Activated gamma-delta T cell treated with anti-CD3 and anti-CD28 coated beads, Interleukin-2, amount 50 U/mL, for 16 hours (primary cell): Measurements from ENCODE around the gene PHACTR3.
"Not testable (repeated sequence)": the region's sequence is repeated elsewhere in the genome, so short reads cannot be mapped to it uniquely, and the experiment has no call there.

Experiments used
- DNase-seq: peaks from one replicate; pipeline ENCODE4 v3.0.0-alpha.2; 2020; ENCODE audit warnings: low read depth

PHACTR3 gene

DNA sequence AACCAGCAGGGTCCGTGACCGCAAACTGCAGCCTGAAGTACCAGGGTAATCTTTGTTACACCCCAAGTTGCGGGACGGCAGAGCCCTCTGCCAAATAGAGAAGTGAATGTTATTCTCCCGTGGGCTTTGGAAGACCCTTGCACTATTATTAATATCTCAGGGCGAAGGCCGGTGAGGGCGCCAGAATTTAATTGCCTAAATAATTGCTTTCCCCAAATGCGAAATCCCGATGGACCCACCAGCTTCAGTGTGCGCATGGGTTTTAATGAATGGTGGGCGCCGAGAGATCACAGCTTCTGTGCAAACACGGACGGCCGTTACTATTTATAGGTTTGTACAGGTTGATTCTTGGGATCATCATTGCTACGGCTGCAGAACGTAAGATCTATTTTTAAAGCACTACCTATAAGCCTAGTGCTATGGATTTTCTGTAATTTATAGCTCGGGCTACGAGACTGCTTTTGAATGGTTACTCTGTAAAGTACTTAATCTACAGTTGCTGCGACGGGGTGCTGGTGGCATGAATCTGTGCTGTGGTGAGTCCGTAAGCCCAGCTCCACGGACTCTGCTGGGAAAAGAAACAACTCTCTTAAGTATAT lies 15.2 kb upstream of the PHACTR3 start:
- no peak for DNase-seq

DNA sequence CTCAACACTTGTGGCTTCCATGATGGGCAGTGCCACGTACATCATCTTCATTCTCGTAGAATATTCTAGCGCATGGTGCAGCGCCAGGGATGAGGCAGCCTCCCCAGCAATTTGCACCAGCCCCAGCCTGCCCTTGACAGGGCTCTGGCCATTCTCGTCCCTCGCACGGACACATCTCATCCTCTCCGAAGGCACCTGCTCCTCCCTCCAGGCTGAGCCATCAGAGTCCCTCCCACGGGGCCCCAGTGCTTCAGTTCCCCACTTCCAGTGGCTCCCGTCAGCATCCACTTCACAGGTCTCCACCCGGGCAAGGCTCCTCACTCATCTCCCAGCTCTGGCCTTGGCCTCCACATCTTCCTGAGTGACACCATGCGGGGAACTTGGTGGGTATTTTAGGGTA lies 13.3 kb upstream of the PHACTR3 start:
- DNase-seq: no peak

DNA sequence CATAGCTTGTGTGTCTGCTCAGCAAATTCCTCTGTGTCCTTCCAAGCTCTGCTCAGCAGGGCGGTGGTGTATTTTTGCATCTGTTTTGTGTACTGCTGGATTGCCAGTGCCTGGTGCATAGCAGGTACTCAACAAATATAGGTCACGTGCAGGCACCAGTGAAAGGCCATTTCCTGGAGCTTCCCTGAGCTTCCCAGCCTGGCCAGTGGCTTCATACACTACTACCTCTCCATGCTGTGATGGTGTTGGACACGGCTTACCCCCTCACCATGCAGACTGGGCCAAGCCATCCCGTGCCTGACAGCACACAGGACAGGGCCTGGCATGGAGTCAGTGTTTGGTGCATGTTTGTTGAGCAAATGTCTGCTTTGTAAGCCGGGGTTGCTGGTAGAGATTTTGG lies 7.7 kb upstream of the PHACTR3 start:
- DNase-seq: no peak

DNA sequence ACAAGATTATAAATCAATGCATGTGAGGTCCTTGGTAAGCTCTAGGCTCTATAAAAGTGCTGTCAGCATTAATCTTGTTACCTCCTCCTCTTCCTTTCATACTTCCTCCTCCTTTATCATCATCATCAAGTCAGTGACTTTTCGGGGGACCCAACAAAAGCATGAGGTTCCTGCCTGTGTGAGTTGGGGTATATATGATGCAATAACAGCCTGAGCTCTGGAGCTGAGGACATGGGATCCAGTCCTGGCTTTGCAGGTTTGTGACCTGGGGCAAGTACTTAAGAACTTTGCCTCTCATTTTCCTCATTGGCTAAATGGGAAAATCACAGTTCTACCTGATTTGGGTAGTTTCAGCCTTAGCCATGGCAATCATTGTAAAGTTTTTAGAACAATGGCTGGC lies 7.1 kb upstream of the PHACTR3 start:
- DNase-seq: no peak

DNA sequence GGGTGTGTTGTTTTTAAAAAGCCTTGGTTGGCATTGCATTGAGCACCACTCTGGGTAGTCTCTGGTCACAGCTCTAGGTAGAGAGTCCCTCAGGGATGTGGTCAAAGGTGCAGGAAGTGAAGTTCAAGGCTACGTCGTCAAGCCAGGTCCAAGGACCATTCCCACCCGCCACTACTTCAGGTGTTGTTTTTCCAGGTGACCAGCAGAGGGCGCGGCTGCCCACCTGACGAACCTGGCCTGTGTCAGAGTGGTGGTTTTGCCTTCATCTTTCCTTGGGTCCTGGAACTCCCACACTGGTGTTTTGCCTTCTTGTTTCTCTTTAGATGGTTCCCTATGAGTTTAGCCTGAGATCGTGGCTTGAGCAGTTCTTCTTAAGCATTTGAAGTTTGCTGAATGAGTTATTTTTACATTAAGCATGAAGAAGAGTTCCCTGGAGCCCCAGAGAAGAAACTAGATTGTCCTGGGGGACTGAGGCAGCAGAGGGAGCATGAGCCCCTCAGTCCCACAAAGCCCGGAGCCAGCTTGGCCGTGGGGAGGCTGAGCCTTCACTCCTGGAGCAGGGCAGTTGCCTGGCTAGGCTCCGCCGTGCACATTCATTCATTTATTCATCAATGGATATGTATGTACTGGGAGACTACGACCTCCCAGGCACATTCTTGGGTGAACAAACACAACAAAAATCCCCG lies 5.6 kb upstream of the PHACTR3 start:
- no peak for DNase-seq

DNA sequence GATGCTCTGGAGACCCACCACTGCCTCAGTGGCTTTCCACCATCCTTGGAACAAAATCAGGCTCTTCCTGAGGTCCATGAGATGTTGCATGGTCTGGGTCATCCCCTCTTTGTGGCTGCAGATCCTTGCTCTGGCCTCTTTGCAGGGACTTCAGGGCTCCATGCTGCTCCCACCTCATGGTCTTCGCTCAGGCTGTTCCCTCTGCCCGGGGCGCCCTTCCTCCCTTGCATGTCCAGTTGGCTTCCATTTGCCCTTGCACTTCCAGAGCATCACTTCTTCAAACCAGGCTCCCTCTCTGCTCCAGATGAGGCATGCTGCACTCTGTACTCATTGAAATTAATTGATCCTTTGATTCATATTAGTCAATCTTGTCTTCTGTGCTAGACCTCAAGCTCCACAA lies 4.4 kb upstream of the PHACTR3 start:
- DNase-seq: no peak

DNA sequence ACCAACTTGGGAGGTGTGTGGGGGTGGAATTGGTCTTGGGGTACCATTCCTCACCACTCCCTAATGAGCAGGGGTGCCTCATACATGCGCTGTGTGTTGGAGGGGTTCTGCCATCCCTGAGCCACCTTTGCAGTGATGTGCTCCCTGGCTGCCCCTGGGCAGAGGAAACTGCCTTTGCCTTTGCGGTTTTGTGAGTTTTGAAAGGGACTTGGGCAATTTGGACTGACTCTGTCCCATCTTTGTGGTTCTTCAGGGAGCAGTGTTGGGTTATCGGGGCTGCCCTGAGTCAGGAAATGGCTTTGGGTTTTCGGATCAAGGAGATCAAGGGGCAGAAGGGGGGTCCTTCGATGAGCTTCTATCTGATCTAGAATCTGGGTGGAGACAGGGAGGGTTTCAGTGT lies 3.9 kb upstream of the PHACTR3 start:
- DNase-seq: no peak

DNA sequence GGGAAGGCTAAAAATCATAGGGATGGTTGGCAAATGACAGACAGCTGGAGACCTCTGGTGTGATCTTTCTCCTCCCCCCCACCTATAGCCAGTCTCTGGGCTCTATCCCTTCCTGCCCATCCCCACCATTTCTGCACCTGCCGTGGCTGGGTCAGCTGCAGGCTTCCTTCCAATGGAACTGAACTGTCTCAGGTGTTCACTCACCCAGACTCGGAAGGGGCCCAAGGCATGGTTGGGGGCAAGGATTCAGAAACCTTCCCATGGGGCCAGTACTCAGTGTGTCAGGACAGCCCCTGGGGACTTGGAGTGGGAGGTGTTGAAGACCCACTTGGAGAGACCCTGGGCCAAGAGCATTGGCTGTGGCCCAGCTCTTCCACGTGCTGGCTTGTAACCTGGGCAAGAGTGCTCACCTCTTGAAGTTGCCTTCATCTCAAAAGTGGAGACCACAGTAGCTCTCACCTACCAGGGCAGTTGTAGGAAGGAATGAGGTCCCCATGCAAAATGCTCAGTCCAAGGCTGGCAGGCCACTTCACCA lies 1.7 kb upstream of the PHACTR3 start:
- no peak for DNase-seq

DNA sequence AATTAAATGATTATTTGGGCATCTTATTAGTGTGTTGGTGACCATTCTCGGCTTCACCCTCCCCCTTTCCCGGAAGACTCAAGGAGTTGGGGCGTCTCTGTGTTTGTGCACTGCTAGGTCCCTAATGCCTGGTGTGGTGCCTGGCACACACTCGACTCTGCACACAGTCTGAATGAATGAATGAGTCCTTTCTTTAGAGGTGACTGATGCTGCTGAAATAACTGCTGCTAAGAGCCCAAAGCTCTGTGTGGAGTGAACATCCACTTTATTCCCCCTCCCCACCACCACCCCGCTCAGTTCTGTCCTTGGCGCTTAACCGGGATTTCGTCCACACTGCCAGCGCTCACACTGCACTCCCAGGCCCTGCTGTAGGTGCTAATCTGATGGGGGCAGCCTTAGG lies 1.2 kb upstream of the PHACTR3 start:
- DNase-seq: no peak

DNA sequence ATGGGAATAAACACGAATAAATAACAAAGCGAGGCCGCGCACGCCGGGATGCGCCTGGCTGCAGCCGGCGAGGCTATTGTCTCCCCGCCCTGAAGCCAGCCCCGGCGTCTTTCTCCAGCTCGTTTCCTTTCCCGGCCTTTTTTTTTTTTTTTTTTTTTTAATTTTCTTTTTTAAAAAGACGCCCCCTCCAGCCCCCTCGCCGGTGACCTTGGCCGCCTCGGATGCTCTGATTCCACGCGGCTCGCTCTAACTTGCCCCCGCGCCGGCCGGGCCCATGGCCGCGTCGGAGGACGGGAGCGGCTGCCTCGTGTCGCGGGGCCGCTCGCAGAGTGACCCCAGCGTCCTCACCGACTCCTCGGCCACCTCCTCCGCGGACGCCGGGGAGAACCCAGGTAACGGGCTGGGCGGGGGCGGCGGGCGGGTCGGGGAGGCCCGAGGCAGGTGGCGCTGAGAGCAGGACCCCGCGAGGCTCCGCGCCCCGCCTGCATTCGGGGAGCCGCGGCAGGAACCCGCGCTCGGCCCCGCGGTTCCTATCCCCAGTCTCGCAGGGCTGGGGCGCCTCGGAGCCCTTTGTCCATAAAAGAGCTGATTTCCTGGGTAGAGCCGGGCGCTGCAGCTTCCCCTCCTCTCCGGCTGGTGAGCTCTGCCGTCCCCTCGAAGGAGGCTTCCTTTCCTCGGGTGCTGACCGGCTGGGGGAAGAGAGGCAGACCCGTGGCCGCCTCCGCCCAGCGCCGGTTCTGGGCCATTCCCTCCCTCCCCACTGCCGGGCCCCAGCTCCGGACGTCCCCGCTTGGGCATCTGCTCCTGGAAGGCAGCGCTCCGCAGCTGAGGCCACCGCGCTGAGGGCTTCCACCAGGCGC lies 631 bp downstream of the PHACTR3 start:
- DNase-seq: no peak

DNA sequence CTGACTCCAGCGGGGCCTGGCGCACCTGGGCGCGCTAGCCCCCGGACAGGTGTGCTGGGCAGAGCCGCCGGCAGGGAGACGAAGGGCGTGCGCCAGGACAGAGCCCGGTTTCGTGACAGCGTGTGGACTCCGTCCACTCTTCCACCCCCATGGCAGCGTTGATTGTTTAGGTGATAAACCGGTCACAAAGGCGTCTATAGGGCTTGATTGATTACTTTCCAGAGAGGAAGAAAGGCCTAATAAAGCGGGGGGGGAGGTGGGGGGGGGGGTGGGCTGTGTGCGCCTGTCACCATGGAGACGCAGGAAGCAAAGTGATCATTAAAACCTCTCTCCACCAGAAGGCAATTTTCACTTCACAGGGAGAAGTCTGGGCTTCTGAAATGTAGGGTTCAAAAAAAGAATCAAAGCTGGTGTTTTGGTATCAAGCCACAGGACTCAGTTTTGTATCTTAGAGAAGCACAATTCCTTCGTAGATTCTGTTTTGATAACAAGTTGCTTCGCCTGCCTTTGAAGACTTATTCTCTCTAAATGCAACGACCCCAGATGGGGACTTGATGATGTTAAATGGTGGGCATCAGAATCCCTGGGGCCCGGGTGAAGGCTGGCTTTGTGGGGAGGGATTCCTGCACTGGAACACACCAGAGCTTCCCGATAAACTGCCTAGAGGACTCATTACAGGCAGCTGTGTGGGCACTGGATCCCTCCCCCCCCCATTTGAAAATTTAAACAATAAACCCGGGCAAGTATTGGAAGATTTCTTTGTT lies 1.4 kb downstream of the PHACTR3 start:
- no peak for DNase-seq

DNA sequence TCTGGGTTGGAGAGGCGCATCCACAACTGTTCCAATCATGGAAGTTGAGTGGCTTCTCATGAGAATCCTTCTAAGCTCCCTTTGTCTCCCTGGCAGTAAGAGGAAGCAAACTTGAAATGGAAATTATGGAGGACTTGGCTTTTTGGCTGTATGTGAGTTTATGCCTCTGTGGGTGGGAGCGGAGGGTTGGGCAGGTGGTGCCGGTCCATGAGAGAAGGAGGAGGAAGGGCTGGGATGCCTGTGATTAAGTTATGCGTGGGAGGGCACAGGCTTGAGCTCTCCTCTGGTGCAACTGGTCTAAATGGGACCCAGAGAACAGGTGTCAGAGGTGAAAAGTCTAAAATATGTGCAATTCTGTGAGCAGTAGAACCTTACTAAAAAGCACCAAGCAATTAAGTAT lies 2.2 kb downstream of the PHACTR3 start:
- no peak for DNase-seq

DNA sequence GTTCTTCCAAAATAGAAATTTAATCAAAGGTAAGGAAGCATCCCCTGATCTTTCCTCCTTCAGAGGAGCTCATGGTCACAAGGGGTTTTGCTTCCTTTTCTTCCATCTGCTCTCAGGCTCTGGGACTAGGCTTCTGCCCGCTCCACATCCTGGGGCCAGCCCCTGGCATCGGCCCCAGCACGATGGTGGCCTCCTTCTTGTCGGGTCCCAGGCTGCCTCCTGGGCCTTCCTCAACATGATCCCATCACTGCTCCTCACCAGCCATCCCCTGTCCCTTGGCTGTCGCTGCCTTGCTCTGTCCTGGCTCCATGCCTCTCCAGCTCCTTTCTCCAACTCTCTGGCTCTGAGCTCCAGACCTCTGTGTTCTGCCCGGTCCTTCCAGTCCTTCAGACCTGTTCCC lies 4.1 kb downstream of the PHACTR3 start:
- no peak for DNase-seq

DNA sequence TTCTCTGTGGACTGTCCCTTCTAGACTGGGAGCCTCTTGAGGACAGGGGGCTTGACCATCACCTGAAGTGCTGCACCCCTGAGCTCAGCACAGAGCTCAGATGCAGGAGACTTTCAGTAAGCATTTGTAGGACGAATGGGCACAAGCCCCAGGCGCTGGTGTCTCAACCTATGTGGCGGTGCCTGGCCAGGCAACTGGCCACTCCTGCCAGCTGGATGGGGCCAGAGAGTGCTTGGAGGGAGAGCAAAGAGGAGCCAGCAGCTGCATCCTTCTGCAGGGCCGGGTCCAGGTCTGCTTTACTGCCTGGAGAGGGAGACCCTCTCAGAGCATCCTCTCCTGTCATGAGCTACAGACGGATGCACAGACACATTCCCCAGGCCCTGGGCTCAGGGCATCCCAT lies 4.5 kb downstream of the PHACTR3 start:
- no peak for DNase-seq

DNA sequence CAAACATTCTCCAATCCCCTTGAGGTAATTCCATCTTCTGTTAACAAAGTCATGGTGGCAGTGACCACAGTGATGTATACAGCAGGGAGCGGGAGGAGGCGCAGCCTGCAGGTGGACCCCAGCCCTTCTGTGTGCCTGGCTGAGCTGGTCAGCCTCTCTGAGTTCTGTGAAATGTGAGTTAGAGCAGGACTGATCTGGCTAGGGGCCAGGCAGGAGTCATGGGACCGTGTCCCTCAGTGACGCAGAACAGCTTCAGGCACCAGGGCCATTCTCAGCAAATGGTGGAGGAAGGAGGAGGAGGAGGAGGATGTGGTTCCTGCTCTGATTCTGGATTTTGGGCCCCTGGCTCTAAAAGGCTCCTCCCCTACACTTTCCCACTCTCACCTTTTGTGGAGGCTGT lies 6.9 kb downstream of the PHACTR3 start:
- no peak for DNase-seq

DNA sequence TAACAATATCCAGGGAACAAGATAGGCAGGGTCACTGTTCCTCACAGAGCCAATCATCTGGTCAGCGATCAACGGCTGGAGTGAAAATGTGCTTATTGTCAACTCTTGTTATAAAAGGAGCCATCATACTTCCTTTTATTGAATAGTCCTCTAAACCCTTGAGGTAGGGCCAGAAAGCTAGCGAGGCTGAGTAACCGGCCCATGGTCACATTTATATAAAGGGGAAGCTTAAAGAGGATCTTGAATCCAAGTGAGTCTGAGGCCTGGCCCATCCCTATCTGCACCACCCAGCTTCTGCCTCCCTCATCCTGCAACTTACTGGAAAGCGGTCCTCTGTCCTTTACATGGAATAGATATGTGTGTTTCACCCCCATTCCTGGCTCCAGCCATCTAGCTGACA lies 9.5 kb downstream of the PHACTR3 start:
- DNase-seq: no peak

DNA sequence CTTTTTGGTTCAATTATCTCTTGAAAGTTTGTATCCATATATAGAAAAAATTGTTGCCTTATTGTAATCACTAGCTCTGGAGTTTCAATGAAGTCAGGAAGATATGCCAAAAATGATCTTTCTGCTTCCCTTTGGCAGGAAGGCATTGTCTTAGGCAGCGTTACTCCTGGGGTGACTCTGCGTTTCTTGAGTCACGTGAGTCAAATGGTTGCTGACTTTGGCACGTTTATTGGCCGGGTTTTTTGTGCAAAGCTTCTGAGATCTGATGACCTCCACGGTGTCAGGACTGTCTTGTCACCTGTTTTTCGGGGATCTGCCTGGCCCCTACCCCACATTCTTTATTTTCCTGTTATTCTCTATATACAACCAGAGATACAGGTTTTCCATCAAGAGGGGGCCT lies 10.4 kb downstream of the PHACTR3 start:
- DNase-seq: no peak

DNA sequence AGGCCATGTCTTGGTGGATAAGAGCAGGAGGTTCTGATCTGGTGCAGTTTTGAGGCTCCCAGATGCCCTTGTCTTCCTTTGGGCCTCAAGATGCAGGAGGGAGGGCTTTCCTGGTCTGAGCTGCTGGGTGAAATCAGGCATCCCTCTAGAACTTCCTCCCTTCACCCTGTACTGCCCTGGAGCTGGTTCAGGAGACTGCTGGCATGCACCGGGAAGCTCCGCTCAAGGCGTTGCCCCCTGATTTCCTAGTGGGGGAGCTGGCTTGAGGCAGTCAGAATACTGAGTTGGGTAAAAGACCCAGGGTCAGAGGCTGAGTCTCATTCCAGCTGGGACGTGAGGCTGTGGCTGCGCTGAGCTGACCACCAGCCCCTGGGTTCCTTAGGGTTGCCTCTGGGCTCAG lies 12.0 kb downstream of the PHACTR3 start:
- DNase-seq: no peak

DNA sequence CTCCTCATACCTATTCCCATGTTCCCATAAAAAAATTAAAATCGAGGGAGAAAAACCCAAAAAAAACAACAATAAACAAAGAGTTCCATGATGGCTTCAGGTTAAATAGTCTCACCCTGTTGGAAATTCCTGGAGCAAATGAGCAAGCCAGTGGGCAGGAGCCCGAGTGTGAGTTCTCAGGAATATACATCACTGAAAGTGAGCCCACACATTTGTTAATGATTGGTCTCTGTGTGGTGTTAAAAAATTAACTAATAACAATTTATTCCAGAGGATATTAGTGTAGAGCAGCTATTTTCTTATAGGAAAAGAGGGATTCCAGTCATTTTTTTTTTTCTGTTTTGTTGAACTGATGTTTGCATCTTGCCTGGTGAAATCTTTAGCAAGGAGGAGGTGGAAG lies 12.9 kb downstream of the PHACTR3 start:
- no peak for DNase-seq

DNA sequence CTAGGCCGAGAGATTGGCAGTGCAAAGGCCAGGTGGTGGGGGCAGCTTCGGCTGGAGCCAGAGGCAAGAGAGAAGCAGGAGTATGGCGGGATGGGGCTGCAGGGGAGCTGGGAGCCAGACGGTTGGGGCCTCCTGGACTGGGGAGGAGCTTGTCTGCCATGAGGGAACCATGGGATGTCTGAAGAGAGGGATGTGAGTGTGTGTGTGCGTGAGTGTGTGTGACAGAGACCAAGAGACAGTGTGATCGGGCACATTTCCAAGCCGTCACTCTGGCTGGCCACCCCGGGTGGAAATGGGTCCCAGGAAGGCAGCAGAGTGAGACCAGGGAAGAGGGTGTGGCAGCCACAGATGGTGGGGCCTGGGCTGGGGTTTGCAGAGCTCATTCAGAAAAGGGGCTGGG lies 13.8 kb downstream of the PHACTR3 start:
- no peak for DNase-seq

DNA sequence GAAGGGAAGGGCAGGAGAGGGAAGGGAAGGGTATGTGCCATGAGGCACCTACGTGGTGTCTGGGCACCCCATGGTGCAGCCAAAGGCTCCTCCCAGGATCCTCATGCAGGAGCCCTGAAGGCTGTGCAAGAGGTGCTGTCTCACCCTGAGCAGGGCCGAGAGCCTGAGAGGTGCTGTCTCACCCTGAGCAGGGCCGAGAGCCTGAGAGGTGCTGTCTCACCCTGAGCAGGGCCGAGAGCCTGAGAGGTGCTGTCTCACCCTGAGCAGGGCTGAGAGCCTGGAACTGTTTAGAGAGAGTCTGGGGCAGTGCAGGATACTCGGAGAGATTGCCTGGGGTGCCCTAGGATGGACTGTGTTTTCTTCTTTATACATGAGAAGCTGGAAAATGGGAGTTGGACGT lies 14.2 kb downstream of the PHACTR3 start:
- not testable (repeated sequence) for DNase-seq

DNA sequence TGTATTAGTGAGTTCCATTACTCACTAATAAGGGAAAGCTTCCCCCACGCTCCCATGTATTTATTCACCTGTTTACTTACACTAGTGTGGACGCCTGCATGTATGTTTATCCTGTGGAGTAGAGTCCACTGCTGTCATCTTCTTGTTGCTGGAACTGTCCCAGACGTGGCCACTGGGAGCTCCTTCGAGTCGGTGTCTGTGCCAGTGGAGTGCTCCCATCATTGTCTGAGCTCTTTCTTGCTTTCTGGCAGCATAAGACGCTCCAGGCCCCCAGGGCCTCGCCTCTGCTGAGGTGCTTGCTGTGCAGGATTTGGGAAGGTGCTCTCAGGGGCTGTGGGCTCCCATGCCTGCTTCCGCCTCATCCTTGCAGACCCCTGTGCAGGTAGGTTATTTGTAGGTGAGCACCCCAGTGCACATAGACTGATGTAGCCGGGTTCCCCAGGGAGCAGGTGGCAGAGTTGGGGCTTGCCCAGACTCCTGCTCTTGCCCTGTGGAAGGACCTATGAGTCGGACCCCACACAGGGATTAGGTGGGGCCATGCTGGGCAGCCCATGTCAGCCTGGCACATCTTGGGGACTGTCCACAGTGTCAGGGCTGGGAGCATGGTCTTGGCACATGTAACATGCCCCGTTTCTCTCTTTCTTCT lies 16.6 kb downstream of the PHACTR3 start:
- DNase-seq: no peak
